Uterus (tissue), 4 donors: ENCODE results near the gene TP53I11. TPM values are rescaled to one million over a fixed set of nuclear protein-coding genes. Genes with fewer than 3 reads are reported as not detected.

ENCODE experiments used
- DNase-seq, 2 donors: peaks; one replicate each; pipeline ENCODE4 v3.0.0-alpha.2; 2019 to 2020
- H3K27ac ChIP-seq, 2 donors: fragments of 200-600 bp; sonication (generic); 1 replicate in 1 of 2; 2 replicates in 1 of 2; pipeline ENCODE4 v1.5.1; 2016 to 2018
- H3K27me3 ChIP-seq, 2 donors: fragments of 200-600 bp; sonication (generic); one replicate each; pipeline ENCODE4 v1.5.1; 2018 to 2019; ENCODE audit warnings: control low read depth in 1 of 2
- H3K36me3 ChIP-seq, 2 donors: fragments of 200-600 bp; sonication (generic); one replicate each; pipeline ENCODE4 v1.5.1; 2019; ENCODE audit warnings: control low read depth in 1 of 2
- H3K4me1 ChIP-seq, 2 donors: fragments of 200-600 bp; sonication (generic); one replicate each; pipeline ENCODE4 v1.5.1; 2018 to 2019; ENCODE audit warnings: control low read depth in 1 of 2
- H3K4me3 ChIP-seq, 2 donors: fragments of 200-600 bp; sonication (generic); 1 replicate in 1 of 2; 2 replicates in 1 of 2; pipeline ENCODE4 v1.5.1; 2018 to 2019; ENCODE audit warnings: mild to moderate bottlenecking in 1 of 2
- H3K9me3 ChIP-seq, 2 donors: fragments of 200-600 bp; sonication (generic); one replicate each; pipeline ENCODE4 v1.5.1; 2019; ENCODE audit warnings: control low read depth in 1 of 2
- POLR2A ChIP-seq, 2 donors: fragments of 450-650 bp; IDR thresholded peaks; one replicate each; pipeline ENCODE4 v1.6.1; 2016; ENCODE audit warnings: antibody characterized with exemption in 2 of 2, mild to moderate bottlenecking in 1 of 2, moderate library complexity in 1 of 2
- intact Hi-C: fragments of 100-400 bp; cut with DNase I; formaldehyde crosslinking; loops from one replicate; pipeline ENCODE4 v1.15.1; 2023; ENCODE audit warnings: low total_unique reads
- total RNA-seq, 4 donors: library from RNA; depleted of rRNA in 3 of 4; stranded (reverse); fragments of >200 nt in 3 of 4; gene quantifications; one replicate each; pipeline versions ENCODE4 v1.1.0 to v1.2.4, GENCODE V29; 2014 to 2023
- TF ChIP-seq, protein P1 (sequence below), 4 experiments: fragments of 200-600 bp in 2 of 4; fragments of 450-650 bp in 2 of 4; sonication (generic) in 2 of 4; IDR thresholded peaks; one replicate each; pipeline ENCODE4 v1.5.1; 2016 to 2019; ENCODE audit warnings: antibody characterized with exemption in 4 of 4, mild to moderate bottlenecking in 2 of 4, moderate library complexity in 1 of 4
- donor health status: DM: yes; HTN: yes; CAD: no.

The TP53I11 gene
- total RNA-seq, 4 donors from 2014 or later: 3.8 to 53.9 (median 17.5) TPM

DNA sequence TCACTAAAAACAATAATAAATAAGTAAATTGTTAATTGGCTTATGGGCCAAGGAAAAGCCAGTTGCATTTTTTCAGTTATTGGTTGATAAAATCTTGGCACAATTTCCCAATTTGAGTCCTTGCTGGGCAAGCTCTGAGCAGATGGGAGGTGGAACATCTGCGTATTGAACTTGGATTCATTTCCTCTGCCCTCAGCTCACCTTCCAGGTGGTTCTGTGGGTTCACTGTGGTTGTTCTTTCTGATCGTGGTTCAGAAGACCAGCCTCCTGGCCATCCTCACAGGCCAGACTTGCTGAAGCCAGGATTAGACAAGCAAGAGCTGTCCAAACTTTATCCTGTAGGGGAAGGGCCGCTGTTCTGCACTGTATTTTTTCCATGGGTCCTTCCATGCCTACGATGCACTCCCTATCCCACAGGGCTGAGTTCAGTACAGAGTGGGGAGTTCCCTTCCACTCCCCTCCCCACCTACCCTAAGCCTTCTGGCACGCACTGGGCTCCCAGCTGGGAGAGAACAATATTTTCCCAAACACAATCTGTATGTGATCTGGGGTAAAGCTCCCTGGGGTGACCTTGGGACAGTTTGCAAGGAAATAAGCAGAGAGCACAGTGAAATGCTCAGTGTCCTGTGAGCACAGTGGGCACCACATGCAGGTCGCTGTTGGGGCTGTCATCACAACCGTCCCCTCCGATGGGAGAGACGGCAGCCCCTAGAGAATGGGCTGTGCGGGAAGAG, 43.5 kb upstream of the TP53I11 start:
- H3K4me3 ChIP-seq: no peak overlapping the region
- no peaks in the 10 kb centered on the region for H3K4me1 ChIP-seq
- no peak for DNase-seq

DNA sequence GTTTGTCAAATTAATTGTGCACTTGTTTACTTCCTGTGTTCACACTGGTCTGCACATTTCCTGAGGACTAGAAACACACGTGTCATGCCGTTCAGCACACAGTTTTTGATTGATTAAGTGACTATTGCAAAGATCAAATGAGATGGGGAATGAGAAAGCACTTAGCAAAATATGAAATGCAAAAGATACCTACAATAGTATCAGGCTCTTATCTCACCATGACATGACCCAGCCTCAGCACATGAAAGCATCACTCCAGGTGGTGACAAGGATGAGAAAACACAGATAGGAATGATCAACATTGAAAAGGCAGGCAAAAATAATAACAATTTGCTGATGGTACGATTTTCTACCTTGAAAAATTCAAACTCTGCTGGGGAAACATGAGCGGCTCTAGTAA, 42.1 kb upstream of the TP53I11 start:
- Histone ChIP-seq H3K4me3 (no peak overlapping the region), H3K9me3 (no peaks in the 10 kb centered on the region), H3K27ac (no peak overlapping the region), H3K4me1 (no peaks in the 10 kb centered on the region), H3K27me3 (no peaks in the 10 kb centered on the region), H3K36me3 (no peaks in the 10 kb centered on the region)
- no peak for TF ChIP-seq POLR2A (IDR thresholded peaks at IDR 0.05)
- TF ChIP-seq, protein P1, sequence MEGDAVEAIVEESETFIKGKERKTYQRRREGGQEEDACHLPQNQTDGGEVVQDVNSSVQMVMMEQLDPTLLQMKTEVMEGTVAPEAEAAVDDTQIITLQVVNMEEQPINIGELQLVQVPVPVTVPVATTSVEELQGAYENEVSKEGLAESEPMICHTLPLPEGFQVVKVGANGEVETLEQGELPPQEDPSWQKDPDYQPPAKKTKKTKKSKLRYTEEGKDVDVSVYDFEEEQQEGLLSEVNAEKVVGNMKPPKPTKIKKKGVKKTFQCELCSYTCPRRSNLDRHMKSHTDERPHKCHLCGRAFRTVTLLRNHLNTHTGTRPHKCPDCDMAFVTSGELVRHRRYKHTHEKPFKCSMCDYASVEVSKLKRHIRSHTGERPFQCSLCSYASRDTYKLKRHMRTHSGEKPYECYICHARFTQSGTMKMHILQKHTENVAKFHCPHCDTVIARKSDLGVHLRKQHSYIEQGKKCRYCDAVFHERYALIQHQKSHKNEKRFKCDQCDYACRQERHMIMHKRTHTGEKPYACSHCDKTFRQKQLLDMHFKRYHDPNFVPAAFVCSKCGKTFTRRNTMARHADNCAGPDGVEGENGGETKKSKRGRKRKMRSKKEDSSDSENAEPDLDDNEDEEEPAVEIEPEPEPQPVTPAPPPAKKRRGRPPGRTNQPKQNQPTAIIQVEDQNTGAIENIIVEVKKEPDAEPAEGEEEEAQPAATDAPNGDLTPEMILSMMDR (IDR thresholded peaks at IDR 0.05): no peak
- no peak for DNase-seq
- intact Hi-C loops: no loop called here

More for the DNA sequence above, 43.5 kb upstream of the TP53I11 start:
- no peak for TF ChIP-seq POLR2A (IDR thresholded peaks at IDR 0.05)
- TF ChIP-seq, protein P1 (IDR thresholded peaks at IDR 0.05): no peak
- no peaks in the 10 kb centered on the region for H3K27me3 ChIP-seq
- no peak overlapping the region for H3K27ac ChIP-seq
- H3K36me3 ChIP-seq: no peaks in the 10 kb centered on the region
- intact Hi-C loops: no loop called here
- H3K9me3 ChIP-seq: no peaks in the 10 kb centered on the region

DNA sequence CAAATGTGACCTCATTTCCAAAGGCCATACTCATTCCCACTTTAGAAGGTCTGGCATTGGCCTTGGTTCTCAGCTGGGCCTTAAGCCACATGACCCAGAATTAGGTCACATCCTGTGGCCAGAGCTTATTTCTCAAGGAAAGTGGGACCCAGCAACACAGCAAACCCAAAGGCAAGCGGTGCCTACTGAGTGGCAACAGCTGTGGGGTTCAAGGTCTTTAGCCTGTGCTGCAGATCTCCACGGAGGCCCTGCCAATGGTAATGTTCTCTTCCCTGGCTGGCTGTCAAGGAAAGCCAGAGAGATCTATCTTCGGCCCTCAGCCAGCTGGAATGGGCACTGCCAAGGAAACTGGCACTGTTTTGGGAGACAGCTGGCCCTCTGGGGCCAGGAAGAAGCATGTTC, 41.5 kb upstream of the TP53I11 start:
- H3K27ac ChIP-seq: no peak overlapping the region
- no peaks in the 10 kb centered on the region for H3K36me3 ChIP-seq
- no peaks in the 10 kb centered on the region for H3K27me3 ChIP-seq
- no peak for TF ChIP-seq POLR2A (IDR thresholded peaks at IDR 0.05)
- TF ChIP-seq, protein P1 (IDR thresholded peaks at IDR 0.05): no peak
- H3K4me3 ChIP-seq: no peak overlapping the region
- no peaks in the 10 kb centered on the region for H3K9me3 ChIP-seq
- no peaks in the 10 kb centered on the region for H3K4me1 ChIP-seq
- no peak for DNase-seq
- intact Hi-C loops: no loop called here

DNA sequence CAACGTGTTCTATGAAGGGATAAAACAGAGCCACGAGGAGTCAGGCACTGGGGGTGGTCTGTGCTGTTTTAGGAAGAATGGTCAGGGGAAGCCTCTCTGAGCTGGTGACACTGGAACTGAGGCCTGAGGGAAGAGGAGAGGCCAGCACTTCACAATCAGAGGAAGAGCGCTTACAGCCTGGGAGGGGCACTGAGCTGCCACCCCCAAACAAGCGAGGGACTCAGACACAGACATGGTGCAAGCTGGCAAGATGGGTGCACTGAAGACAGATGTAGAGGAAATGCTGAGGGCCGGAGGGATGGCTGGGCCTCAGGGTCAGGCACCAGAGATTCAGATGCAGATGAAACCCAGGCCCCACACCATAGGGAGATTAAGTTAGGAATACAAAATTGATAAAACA, 40.0 kb upstream of the TP53I11 start:
- no peaks in the 10 kb centered on the region for H3K4me1 ChIP-seq
- no peaks in the 10 kb centered on the region for H3K9me3 ChIP-seq
- TF ChIP-seq, protein P1 (IDR thresholded peaks at IDR 0.05): no peak
- no peak for TF ChIP-seq POLR2A (IDR thresholded peaks at IDR 0.05)
- no peak overlapping the region for H3K27ac ChIP-seq
- intact Hi-C loops: no loop called here
- H3K4me3 ChIP-seq: no peak overlapping the region
- no peak for DNase-seq
- no peaks in the 10 kb centered on the region for H3K27me3 ChIP-seq
- H3K36me3 ChIP-seq: no peaks in the 10 kb centered on the region

DNA sequence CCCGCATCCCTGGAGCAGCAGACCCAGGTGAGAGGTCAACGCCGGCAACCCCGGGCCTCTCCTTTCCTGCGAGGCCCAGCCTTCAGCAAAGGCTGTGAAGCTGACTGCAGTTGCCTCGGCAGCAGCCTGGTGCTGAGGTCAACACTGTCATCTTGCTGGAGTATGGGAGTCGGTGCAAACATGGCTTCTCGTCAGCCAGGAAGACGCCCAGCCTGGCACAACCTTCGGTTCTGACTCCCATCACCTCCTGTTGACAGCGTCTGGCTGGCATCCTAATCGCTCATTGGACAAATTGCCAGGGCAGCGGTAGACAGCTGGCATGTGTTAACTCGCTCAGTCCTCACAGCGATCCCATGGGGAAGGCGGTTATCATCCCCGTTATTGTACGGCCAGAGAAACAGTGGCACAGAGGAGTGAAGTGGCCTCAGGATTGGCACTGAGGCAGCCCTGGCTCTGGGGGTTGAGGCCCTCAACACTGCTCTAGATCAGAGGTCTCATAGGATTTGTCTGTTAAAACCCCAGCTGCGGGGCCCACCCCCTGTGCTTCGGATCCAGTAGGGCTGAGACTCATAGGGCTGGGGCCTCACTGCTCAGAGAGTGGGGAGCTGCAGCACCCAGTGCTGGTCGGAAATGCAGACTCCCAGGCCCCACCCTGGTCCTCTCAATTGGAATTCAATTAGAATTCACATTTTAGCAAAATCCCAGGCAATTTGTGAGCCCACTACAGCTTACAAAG, 39.3 kb upstream of the TP53I11 start:
- H3K4me3 ChIP-seq: no peak overlapping the region
- TF ChIP-seq, protein P1 (IDR thresholded peaks at IDR 0.05): no peak
- no peak for TF ChIP-seq POLR2A (IDR thresholded peaks at IDR 0.05)
- no peaks in the 10 kb centered on the region for H3K27me3 ChIP-seq
- H3K36me3 ChIP-seq: no peaks in the 10 kb centered on the region
- H3K9me3 ChIP-seq: no peaks in the 10 kb centered on the region
- H3K4me1 ChIP-seq: no peaks in the 10 kb centered on the region
- intact Hi-C loops: no loop called here
- H3K27ac ChIP-seq: no peak overlapping the region
- DNase-seq: peak in 1 of 2 donors; percentile 32
